NCI-H82 treated with DMSO at 0.1 percent for 48 hours (cell line): ENCODE data around the gene IGF1R.
A peak's percentile ranks its signal among the peaks of the same experiment; 100 is the strongest.

Source experiments
- DNase-seq: peaks from one replicate; lab custom pipeline; 2025; ENCODE audit not compliant: unreplicated experiment; lab: John Stamatoyannopoulos, UW

Gene IGF1R

DNA sequence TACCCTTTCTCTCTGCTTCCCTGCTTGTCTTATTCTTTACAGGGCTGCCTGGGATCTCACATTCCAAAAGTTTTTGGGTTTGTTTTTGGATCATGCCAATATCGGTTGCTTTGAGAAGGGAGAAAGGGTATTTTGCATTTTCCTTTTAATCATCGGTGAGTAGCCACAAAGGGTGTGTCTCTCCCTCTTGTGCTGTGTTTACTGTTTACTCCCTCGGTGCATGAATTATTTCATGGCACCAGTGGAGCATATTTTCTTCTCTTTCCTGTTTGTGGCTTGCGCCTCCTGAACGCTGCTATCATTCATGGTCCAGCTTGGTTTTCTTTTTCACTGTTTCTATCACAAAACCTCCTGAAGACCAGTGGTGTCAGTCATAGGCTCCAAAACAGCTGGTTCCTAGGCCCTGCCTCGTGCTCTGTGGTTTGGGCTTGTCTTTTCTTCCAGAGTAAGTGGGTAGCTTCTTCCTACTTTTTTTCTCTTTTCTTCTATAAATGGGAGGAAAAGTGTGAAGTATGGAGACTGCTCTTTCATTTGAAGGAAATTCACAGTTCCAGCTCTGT lies 54.9 kb downstream of the IGF1R start:
- no peak for DNase-seq

DNA sequence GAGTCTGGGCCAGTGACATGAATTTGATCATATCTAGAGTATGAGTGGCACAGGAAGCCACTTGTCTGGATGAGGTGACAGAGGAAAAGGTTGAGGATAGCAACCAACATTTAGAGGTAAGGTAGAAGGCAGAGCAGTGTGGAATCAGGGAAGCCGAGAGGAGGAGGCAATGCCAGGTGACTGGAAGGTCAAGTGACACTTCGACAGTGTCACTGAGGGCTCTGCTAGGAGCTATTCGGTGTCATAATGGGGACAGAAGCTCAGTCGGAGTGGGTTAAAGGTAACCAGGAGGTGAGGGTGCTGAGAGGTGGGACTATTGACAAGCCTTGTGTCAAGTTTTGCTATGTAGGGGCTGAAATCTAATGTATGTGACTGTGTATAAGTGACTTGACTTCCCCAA lies 56.7 kb downstream of the IGF1R start:
- DNase-seq, result no peak

DNA sequence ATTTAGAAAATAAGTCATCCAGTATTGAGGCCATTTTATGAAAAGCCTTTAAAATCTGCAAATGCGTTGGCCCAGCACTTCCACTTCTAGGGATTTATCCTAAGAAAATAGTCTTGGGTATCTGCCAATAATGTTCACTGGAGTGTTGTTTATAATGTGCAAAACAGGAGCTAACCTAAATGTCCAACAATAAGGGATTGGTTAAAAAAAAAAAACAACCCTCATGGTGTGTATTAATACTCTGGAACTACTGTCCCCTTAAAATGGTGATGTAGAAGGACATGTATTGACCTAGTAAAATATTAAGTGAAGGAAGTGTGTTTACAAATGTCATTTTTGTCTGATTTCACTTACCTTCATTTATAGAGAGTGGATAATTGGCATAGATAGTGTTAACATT lies 58.0 kb downstream of the IGF1R start:
- no peak for DNase-seq

DNA sequence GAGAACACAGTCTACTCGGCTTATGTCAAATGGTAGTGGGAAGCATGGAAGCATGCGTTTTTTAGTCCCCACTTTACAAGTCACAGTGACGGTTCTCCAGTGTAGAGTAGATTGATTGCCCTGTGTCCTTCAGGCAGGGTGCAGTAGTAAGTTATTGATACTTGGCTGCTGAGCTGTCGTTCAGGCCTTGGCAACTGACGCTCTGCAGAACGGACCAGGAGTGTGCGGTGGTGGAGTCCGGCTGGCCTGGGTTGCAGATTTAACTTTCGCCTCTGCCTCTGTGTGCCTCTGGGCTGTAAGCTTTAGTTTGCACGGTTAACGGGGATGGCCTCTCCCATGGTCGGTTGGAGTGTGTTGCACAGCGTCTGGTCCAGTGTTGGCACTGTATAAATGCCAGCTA lies 58.6 kb downstream of the IGF1R start:
- DNase-seq, result no peak

DNA sequence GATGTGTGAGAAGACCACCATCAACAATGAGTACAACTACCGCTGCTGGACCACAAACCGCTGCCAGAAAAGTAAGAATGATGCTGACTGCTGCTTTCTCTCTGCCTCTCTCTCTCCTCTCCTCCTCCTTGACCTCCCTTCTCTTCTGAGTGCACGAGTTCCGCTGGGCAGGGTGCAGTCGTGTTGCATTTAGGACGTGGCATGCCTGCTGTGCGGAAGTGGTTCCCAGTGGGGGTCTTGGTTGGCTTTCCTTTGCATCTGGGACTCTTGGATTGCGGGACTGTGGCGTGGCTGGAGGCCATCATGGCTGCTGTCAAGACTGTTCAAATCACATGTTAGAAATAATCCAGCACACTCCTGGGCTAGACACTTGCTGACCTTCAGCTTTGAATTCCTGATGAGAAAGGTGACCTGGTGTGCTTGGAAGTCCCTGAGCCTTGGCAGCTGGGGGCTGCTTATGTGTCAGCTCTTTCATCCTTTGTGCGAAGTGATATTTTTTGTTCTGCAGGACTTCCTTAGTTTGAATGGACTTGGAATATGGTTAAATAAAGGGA lies 59.8 kb downstream of the IGF1R start:
- DNase-seq, result no peak

DNA sequence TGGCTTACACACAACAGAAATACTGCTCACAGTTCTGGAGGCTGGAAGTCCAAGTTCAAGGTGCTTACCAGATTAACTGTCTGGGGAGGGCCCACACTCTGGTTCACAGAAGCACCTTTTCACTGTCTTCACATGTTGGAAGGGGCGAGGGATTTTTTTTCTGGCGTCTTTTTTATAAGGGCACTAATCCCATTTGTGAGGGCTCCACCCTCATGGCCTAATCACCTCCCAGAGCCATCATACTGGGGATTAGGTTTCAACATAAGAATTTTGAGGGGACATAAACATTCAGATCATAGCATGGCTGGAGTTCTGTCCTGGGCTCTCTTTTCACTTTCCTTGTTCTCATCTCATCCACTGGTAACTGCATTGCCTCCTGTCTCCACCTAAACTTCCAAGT lies 63.5 kb downstream of the IGF1R start:
- peak; percentile 61 for DNase-seq

DNA sequence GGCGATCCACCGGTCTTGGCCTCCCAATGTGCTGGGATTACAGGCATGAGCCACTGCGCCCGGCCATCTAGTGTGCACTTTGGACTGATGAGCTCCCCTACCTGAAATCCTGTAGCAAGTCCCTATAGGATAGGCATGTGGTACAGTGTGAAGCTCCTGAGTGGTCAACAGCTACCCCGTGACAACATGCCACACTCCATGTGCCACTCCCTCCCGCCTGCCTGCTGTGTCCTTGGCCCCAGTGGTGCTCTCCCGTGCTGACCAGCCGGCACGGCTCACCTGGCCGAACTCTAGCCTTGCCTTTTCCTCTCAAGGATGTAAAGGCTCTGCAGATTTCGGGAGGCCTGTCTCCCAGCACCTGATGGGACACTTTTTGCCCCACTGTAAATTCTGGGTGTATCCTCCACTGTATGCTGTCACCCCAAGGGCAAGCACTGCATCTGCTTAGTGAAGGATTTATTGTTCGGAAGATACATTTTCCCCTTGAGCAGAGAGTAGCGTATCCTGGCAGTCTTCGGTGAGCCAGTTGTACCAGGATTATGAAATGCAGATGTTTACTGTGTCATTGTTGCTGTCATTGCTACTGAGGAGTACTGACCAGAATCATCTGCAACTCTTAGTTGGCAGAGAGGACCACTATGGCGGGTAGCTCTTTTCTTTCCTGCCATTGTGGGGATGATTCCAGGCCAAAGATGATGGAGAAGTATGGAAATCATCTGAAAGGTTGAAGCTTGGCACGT lies 64.7 kb downstream of the IGF1R start:
- DNase-seq, result no peak

DNA sequence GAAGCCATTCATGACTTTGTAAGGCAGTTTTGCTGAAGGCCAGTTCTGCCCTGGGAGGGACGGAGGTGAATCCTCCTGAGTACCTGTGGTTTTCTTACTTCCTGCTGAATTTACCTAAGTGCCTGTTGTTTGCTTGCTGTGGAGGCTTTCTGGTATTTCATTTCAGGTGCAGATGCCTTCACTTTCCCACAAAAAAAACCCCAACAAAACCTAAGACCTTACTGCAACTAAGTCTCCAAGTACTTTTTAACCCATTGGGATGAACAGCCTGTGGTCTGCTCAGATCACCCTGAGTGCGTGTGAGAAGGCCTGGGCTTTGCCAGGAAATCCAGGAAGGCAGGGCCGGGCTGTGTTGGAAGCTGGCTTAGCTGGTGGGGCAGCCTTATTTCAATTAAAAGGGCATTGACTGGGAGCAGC lies 65.3 kb downstream of the IGF1R start:
- DNase-seq, result no peak

DNA sequence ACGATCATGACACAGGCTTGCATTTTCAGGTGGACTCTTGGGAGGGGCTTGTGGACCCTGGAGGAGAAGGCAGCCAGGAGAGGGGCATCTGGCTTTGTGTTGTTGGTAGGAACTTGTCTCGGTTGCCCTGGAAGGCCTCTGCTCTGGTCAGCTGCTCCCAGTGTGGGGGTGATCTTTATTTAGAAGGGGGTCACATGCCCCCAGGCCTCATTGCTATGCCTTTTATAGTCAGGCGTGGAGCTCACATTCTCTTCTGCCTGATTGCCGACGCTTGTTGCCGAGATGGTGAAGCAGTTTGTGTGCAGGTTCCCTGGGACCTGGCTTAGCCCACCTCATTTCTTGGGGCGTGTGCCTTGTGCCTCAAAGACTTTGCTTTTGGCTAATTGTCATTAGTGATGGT lies 66.6 kb downstream of the IGF1R start:
- no peak for DNase-seq

DNA sequence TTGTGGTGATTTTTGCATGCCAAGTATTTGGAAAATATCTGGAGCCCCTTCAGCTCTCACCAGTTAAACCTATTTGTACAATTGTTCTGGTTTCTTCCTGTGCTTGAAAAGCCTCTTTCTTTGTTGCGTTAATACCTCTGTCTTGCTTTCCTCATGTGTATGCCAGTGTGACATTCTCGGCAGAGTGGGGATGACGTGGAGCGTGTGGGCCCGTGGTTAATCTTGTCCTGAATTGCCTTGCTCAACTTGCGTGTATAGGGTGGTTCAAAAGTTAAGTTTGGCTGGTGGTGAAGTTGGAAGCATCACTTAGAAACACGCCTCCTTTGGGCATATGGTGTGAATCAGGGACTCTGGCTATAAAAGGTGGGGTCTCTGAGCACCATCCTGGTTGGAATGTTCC lies 67.1 kb downstream of the IGF1R start:
- no peak for DNase-seq

DNA sequence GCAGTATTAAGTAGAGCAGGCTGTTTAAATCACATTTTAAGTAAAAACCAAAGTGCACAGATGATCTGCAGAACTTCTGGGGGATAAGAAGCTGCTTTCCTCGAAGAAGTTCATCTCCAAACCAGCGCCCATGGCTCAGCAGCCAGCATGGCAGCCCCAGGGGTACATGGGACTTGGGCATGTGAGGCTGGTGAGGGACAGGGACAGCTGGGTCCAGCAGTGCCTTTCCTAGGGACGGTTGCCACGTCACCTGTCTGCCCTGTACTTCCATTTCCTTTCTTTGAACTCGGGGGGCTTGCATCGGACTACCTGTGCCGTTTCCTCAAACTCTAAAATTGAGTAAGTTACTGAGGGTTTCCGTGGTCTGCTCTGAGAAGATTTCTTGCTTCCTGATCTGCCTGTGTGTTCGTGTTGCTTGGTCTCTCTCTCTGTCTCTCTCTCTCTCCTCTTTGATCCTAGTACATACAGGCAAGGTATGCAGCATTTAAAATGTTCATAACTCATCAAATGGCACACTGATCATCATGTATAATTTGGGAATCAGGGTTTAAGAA lies 67.6 kb downstream of the IGF1R start:
- DNase-seq, result no peak

DNA sequence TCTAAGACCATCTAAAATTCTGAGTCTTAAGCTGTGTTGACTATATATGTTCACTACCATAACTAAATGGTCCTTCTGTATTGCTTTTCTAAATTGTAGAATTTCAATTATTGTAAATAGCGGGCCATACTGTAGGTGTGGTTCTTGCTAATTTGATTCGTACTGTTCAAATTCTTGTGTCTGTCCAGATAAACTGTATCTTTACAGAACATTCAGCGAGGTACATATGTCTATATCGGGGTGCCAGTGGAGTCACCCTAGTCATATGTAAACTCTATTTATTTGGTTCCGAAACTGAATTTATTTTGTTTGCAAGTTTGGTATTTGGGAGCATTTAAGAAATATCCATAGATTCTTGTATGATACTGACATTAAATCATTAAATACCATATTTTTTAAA lies 69.0 kb downstream of the IGF1R start:
- no peak for DNase-seq

DNA sequence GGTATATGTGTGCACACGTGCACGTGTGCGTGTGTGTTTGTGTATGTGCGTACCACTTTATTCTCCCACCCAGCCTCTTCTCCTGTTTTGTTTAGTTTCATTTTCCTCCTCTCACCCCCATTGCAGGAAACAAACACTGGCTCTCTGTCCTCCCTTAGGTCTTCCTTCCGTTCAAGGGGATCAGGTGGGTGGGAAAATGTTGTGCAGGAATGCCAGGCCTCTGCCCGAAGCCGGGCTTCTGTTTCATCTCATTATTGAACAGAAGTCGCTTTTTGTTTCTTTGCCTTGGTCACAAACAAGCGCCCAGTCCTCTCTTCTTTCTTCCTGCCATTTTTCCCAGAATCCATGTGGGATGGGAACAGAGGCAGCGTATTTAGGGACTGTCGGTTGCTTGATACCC lies 69.6 kb downstream of the IGF1R start:
- DNase-seq, result no peak

DNA sequence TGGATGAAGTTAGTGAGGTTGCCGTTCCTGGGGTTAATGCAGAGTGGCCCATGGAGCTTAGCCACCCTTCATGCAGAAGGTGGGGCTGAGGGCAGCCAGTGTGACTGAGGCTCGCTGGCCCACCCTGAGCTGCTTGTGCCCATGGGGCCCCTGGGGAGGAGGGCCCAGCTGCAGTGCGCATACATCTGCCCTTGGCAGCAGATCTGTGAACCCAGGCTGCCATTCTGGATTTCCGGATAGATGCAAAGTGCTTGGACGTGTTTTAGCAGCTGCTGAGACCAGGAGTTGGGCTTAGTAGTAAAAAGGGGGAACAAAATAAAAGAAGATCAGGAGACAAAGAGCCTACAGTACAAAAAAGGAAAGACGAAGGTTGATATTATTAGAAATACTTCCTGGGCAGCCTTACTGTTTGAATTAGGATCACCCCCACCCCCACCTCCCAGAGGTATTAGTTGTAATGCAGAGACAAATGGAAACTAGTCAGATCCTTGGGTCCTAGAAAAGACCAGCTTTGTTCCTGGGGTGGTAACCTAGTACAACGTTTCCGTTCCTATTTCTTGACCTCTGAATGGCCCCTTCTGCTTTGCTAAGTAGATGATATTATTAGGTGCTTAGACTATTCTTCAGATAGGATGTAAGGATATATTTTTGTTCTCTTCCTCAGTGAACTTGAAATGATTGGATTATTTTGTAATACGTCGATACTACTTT lies 70.2 kb downstream of the IGF1R start:
- DNase-seq, result no peak

DNA sequence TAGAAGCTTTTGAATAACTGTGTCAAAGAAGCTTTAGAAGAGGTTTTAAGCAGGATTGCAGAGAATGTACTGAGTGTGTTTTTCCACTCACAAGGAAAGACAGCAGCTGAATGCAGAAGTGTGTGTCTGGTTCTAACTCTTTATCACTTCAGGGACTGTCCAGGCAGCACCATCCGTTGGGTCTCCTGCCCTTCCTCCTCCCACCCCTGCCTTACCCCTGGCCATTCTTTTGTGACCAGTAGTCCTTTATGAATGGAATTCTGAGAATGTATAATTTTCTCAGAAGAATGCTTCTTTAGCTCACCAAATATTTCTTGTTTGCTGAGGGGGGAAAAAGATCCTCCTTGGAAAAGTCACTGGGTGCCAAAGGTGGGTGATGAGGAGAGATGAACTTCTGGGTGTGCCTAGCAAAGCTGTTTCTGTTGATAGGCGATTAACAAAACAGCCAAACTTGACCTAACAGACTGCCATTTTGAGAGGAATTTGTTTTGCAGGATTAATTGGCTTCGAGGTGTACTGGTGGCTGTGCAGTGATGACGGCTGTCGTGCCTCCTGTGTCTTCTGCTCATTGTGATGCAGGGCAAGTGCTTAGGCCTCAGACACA lies 70.9 kb downstream of the IGF1R start:
- no peak for DNase-seq

DNA sequence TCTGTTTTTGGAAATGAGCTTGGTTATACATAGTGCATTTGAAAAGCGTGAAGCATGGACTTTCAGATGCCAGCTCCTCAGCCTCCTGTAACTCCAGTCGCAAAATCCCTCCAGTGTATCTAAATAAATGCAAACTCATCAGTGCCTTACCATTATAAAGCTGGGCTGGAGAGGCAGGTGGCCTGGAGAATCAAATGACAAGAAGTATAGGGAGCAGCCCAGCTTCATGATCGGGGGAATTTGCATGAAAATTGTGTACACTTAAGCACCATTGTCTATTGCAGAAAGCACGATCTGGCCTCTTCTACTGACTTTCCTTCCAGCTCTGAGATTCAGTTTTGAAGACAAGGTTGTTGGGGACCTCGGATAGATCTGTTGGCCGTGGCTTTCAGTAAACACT lies 71.7 kb downstream of the IGF1R start:
- DNase-seq, result no peak

DNA sequence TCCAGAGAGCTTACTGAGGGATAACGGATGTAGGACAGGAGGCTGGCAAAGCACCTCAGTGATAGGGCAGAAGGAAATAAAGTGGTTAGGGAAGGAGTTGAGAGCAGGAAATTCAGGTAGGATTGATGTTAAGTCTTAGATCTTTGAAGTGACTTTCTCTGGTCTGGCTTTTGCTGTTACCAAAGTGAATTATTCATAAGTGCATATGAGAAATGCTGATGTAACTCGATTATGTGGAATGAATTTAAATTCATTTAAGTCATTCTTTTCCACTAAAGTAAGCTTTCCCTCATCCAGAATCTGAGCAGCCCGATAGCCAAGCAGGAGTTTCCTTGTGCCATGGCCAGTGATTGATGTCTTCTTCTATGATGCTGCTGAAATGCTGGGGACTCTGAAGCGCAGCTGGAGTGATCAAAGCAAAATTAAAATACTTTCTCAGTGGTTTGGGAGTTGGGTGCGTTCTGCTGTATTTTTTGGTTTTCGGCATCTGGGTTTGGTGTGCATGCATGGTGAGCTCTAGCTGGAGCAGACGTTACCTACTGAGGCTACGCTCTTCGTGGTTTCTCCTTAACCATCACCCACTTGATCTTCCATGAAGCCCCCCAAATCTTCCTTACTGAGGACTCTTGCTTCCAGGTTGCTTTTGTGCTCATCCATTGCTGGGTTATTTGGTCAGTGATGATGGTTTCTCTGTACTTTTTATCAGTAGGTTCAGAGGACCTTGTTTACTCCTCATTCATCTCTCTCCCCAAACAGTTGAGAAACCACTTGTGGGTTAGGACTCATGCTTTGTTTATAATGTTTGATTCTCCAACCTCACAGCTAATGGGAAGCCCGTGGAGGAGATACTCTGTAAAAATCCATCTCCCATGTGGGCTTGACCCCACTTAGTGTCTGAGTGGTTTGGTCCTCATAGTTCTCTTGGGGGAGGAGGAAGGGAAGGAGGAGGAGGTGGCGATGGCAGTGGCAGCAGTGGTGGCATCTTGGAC lies 72.5 kb downstream of the IGF1R start:
- DNase-seq, result no peak

DNA sequence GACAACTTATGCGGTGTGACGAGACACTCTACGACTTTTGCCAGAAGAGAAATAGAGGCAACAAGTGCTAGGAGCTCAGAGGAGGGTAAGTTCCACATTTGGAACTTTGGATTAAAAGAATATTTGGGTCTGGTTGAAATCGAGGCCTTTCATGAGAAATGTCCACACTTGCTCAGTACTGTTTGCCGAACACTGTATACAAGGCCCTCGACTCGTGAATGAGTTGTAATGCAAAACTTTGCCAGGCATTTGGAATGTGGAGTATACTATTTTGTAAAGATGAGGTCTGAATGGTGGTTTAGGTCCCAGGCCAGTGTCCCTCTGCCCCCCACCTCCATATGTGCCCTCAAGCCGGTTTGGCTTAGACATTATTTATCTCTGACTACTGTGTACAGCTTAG lies 73.9 kb downstream of the IGF1R start:
- no peak for DNase-seq

DNA sequence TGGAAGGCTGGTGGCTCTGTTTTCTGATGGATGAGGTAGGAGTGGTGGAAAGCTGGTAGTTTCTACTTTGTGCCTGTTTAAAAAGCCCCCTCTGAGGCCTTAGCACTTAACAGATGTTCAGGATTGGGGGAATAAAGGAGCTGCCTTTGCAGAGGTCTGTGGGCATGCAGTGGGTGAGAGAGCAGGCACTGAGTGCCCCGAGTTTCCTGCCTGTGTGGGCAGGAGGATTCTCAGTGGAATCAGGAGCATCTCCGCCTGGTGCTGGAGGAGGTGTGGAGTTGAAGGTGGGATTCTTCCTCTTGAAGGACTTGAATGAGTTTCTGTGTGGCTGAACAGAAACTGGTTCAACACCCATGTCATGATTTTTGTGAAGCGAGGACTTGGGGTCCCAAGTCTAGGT lies 74.3 kb downstream of the IGF1R start:
- DNase-seq, result no peak

DNA sequence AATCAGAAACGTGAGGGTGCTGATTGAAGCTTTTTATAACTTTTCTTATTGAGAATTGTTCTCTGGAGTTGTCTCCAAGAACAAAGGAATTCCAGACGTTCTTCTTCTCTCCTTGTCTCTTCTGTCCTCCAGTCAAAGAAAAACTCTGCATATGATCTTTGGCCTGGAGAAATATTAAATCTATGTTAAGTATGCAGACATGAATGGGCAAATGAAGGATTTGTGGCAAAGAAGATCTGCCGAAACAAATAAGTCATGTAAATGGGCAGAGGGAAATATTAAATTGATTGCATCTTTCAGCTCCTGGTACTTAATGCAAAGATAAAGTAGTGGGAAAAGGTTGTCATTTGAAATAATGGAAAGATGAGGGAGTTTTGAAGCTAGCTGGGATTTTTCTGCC lies 74.9 kb downstream of the IGF1R start:
- DNase-seq, result no peak
